Activated T-helper 9 cell treated with anti-CD3 and anti-CD28 coated beads, Interleukin-2, amount 50 U/mL, for 16 hours (primary cell): ENCODE data around the gene ETFDH.
A peak's percentile ranks its signal among the peaks of the same experiment; 100 is the strongest.
"Not testable (repeated sequence)": the region's sequence is repeated elsewhere in the genome, so short reads cannot be mapped to it uniquely, and the experiment has no call there.

Source experiments
- DNase-seq: peaks from one replicate; pipeline ENCODE4 v3.0.0-alpha.2; 2020; ENCODE audit warnings: low read depth

ETFDH gene

DNA sequence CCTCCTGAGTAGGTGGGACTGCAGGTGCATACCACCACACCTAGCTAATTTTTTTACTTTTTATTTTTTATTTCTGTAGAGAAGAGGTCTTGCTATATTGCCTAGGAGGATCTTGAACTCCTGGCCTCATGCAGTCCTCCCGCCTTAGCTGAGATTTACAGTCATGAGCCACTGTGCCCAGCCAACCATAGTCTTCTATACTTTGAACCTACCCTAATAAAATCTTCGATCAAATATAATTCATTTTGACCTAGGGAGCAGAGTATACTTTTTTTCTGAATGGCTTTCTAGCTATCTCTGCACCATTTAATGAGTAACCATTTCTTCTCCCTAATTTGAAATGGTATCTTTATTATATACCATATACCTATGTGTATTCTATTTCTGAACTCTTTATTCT lies 6.7 kb downstream of the ETFDH start:
- no peak for DNase-seq

DNA sequence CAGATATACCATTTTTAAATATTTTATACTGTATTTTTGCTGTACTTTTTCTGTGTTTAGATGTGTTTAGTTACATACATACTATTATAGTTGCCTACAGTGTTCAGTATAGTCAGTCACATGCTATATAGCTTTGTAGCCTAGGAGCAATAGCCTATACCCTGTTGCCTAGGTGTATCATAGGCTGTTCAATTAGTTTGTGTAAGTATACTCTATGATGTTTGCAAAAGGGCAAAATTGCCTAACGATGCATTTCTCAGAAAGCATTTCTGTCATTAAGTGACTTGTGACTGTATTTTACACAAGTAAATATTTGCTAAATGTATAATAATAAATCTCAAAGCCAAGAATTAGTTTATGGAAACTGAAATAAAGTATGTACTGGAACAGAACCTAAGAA lies 9.5 kb downstream of the ETFDH start:
- no peak for DNase-seq

DNA sequence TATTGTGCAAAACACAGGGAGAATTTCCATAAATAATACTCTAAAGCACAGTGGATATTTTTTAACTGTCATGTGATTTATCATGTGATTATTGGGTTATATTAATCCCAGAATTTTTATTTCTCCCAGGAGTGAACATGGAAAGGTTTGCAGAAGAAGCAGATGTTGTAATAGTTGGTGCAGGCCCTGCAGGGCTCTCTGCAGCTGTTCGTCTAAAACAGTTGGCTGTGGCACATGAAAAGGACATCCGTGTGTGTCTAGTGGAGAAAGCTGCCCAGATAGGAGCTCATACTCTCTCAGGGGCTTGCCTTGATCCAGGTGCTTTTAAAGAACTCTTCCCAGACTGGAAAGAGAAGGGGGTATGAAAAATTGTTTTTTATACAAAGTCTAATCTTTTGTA lies 10.0 kb downstream of the ETFDH start:
- DNase-seq, result no peak

DNA sequence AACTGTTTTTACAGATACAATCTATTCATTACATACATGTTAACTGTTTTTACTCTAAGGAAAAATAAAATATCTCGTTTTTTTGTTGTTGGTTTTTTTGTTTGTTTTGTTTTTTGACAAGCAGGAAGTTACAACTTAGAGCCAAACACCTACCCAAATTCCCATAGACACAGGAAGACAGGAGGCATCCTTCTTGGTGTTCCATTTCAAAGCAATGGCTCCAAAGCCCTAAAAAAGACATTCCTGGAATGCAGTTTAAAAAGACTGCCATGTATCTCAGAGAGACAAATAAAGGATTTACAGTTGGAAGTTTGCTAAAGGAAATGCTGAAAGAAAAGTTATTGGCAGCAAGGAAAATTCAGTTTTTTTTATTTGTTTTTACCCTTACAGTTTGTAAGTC lies 16.7 kb downstream of the ETFDH start:
- no peak for DNase-seq

DNA sequence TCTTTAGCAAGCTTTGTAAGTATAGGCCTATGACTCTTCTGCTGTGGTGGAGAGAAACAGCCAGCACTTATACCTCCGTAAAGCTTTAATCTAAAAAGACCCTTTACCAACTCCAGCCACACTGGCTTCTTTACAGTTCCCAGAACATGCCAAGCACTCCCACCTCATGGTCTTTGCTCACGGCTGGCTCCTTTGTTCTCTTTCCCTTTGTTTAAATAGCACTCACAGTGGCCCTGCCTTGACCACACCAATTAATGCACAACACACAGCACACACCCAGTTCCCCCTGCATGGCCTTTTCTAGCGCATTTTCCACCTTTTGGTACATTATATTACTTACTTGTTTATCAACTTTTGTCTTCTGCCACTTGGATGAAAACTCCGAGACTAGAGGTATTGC lies 32.2 kb downstream of the ETFDH start:
- no peak for DNase-seq

DNA sequence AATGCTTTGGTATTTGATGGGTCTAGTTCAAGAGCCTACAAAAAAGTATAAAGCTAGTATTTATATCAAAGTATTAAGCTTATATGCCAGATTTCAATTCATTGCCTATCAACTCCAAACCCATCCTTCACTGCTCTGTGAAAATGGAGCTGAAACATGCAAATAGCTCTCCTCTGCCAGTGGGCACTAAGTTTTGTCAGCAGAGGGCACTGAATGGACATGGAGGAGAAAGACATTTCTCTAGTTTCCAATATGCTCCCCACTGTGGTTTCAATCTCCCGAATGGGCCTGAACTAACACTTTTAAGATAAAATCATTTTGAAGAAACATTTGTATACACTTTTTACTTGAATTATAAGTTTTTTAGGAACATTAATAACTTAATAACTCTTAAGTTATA lies 38.7 kb downstream of the ETFDH start:
- no peak for DNase-seq

DNA sequence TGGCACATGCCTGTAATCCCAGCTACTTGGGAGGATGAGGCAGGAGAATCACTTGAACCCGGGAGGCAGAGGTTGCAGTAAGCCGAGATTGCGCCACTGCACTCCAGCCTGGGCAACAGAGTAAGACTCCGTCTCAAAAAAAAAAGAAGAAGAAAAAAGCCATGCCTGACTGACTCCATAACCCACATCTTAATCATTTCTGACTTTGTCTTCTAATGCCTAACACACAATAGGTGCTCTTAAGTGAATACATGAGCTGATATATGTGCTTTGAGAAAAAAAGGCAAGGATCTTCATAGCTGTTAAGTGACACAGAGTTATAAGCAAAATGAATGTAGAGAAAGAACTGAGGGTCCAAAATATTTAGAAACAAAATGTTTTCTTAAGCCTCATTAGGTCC lies 40.5 kb downstream of the ETFDH start:
- DNase-seq, result not testable (repeated sequence)

DNA sequence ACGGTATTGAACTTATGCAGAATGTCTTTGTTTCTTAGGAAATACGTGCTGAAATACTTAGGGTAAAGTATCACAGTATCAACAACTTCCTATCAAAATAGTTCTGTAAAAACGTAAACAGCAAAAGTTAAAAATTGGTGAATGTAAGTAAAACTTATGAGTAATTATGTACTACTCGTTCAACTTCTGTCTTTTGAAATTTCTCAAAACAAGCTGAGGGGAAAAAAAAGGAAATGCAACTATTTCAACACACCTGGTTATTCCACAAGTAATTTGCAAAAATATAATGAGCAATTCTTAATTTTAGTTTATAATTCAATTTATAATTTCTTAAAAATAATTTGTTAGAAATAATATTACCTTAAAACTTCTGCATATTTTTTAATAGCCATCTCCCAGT lies 42.8 kb downstream of the ETFDH start:
- DNase-seq, result no peak

DNA sequence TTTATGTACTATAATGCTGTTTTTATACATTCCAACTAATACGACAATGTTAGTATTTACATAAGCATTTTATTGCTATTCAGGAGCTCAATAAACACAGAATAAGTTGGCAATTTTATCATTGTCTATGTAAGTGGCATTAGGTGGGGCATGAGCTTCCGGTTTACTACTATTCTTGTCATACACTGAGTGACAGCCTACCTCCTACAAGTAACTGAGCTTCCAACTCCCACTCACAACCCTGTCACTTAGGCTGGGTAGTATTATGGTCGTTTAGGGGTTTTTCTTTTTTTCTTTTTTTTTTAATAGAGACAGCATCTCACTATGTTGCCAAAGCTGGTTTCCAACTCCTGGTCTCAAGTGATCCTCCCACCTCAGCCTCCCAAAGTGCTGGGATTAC lies 43.7 kb downstream of the ETFDH start:
- DNase-seq, result no peak

DNA sequence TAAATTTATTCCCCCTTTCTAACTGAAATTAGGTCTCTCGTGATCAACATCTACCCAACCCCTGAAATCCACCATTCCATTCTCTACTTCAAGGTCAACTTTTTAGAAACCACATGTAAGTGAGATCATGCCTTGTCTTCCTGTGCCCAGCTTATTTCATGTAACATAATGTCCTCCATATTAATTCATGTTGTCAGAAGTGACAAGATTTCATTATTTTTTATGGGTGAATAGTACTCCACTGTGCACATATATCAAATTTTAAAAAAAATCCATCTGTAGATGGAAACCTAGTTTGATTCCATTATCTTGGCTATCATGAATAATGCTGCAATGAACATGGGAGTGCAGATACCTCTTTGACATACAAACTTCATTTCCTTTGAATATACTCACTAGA lies 49.6 kb downstream of the ETFDH start:
- DNase-seq, result no peak

DNA sequence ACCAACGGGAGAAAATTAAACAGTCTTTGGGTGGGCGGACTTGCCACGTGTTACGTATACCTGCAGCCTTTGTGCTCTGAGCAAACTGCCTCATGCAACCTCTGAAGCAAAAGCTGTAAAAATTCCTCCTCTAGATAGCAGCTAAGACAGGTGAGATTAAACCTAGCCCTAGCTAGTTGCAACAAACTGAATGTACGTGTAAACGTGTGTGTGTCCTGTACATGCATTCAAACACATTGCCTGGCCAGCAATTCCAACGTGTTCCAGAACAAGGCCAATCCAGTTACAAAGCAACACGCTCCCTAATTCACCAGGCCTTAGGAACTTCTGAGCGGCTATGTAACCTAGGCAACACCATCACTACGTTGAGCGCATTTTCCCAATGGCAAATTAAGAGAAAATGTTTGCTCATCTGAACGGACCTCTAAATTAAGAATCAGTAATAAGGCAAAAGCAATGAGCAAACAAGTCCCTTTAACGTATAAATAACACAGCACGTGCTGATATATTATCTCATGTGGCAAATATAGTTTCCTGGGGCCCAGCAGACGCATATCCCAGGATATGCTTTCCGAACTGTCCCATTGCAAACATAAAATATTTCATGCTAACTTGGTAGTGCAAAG lies 50.3 kb downstream of the ETFDH start:
- no peak for DNase-seq

DNA sequence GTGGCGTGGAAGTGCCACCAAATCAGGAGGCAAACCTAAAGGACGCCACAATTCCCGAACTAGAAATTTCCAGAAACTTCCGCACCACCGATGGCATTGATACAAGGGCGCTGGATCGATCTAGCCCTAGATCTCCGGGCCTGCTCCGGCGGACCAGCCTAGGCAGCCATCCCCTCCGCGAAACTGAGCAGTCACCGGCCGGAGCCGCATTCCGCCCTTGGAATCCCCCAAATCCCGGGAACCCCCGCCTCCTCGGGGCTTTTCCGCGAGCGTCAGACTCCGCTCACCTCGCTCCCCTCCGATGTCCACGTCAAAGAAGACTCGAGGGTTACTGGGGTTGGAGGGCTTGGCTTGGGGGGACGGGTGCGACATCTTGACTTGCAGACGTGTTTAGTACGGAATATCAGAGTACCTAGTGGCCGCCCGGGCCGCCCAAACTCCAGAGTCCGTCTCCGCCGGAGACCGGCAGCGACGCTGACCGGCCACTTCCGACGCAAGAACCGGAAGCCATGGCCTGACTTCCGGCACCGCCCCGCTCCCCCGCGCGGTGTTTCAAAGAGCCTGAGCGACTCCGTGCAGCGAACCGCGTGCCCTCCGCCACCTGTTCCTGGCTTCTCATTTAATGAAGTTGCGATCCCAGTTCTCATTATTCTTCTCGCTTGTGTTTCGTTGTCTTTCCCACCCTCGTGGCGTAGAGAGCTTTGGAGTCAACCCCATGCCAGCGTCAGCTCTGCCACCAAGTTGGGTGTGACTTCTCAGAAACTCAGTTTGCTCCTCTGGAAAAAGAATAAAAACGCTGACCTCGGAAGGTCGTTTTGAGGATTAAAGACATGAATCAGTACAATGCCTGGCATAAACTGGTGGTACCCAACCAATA lies 51.1 kb downstream of the ETFDH start, which contains the start of gene PPID:
PPID (minus strand) TSS at position 480 of the 877 bp plus-strand sequence; CDS start at position 372, 108 bp downstream.
- peak; percentile 75 for DNase-seq

DNA sequence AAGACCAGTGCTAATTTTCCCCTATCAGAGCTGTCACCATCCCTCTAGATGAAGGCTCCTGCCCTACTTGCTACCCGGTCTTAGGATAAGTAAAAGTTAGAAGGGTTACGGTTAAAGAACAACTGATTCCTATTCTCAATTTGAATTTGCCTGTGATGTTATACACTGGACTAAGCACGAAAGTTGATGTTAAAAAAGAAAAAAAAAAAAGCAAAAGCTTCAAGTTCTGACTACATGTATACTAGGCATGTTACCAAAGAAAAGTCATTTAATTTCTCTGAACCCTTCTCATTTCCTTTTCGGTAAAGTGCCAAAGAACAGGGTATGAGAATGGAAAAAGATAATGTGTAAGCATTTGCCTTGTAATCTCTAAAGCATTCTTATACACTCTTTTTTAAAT lies 52.5 kb downstream of the ETFDH start:
- no peak for DNase-seq

DNA sequence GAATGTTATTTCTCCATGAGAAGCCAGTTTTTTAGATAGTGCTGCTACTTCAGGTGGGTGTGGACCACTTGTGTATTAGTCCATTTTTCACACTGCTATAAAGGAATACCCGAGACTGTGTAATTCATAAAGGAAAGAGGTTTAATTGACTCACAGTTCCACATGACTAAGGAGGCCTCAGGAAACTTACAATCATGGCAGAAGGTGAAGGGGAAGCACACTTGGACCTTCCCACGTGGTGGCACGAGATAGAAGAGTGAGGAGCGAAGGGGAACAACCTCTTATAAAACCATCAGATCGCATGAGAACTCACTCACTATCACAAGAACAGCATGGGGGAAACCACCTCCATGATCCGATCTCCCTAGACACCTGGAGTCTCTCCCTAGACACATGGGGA lies 54.5 kb downstream of the ETFDH start:
- DNase-seq, result no peak

DNA sequence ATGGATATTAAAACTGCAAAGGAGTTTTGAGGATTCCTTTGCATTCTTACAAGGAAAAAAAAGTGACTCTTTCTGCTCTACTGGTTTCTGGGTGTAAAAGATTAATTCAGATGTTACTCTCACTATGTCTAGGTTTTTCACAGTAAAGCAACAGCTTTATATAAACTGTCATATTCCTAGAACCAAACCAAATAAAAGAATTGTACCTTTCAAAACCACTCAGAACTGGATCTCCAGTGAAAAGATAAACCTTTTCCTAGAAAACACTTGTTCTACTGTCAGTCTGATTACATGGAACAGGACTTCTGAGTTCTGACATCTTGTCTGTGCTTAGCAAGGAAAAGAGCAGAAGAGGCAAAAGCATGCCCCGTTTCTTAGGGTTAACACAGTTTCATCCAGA lies 56.1 kb downstream of the ETFDH start:
- DNase-seq, result no peak

DNA sequence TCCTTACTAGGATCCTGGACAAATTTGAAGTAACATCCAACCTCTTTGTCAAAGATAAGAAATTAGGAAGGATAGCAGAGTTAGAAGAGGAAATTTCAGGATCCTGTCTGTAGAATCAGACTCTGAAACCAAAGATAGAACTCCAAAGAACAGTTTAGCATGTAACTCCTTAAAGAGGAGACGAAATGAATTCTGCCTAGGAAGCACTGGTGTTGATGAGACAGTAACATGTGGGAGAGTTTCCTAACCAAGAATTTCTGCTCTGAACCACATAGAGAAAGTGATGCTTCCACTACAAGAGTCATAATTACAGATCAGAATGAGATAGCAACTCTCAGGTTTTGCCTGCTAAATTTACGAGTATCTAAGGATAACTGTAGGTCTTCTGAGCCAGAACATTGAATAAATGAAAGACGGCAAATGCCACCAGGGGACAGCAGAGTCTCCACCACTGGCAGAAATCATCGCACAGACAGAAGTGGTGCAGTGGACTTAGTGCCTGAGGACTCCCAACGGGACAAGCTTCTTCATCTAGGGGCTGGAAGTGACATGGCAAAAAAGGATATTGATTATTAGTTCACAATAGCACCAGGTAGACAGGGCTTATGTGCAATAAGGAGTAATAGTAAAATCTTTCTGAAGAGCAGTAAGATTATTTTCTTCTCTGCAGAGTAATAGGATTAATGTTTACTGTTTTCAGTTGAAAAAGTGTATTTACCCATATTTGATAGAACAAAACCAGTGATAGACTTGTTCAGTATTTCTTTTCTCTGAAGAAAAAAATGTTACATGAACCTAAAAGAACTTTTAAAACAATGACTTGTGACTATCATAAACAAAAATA lies 57.8 kb downstream of the ETFDH start:
- DNase-seq, result no peak

DNA sequence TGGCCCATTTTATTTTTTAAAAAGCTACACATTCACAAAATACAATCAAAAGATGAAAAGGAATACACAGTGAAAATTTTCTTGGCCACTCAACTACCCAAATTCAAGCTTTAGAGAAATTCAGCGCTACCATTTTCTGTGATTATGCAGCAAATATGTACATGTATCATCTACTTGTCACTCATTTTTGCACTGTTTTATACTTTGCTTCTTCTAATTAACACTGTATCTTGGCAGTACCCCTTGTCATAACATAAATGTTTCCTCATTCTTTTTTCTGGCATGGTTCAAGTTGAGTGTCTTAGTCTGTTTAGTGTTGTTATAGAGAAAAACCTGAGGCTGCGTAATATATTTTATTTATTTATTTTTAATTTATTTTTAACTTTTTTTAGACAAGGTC lies 66.8 kb downstream of the ETFDH start:
- no peak for DNase-seq

DNA sequence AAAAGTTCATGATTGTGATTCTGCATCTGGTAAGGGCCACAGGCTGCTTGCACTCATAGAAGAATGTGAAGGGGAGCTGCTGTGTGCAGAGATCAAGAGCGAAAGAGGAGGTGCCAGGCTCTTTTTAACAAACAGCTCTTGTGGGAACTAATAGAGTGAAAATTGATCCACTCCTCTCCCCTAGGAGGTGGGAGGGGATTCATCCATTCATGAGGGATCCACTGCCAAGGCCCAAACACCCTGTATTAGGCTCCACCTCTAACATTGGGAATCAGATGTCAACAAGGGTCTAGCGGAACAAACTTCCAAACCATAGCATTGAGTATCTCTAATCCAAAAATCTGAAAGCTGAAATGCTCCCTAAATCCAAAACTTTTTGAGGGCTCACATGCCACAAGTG lies 67.5 kb downstream of the ETFDH start:
- no peak for DNase-seq

DNA sequence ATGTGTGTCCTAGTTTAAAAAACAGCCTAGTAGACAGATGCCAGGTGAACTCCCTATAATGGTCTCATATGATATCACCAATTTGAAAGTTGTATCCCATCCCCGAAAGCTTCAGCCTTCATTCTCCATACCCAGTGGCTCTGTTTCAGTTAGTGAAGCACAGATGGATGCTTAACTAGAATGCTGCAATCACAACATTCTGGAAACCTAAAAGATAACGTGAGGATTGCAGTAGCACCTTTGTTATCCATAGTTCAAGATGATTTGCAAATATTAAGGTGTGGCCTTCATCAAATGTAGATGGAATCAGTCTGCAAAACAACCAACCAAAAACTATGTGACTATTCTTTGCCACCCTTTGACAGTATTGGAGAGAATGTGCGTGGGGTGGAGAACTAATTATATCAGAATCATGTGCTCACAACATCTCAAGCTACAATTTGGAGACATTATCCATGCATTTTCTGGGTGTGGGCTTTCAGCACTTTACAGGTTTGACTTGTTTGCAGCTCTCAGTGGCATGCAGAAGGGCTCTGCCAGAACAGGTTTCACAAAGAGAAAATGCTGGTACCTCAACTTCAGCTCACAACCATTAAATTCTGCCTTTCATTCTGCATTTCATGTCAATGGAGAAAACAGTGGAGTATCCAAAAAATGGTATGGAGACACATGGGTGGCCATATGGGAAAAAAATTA lies 69.4 kb downstream of the ETFDH start:
- DNase-seq, result no peak

DNA sequence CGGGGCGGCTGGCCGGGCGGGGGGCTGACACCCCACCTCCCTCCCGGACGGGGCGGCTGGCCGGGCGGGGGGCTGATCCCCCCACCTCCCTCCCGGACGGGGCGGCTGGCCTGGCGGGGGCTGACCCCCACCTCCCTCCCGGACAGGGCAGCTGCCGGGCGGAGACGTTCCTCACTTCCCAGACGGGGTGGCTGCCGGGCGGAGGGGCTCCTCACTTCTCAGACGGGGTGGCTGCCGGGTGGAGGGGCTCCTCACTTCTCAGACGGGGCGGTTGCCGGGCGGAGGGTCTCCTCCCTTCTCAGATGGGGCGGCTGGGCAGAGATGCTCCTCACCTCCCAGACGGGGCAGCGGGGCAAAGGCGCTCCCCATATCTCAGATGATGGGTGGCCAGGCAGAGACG lies 74.4 kb downstream of the ETFDH start:
- not testable (repeated sequence) for DNase-seq

DNA sequence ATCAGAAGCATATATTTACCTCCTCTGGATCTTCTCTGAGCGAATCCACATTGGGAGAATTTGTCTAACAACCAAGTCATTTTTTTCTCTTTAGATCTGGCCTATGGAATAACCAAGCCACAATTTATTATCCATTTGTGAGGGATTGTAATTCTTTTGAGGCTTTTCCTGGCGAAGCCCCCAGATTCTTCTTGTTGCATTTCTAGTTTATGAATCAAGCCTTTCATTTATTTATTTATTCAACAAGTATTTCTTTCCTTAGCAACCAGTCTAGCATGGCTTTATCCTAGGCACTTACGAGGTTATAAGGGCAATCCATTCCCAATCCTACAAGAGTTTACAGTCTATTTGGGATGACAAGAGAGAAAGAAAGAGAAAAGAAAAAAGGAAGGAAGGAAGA lies 78.3 kb downstream of the ETFDH start:
- no peak for DNase-seq
